HL-60/S4 (cell line): ENCODE measurements around the gene ERCC1.

Source experiments
- in situ Hi-C: fragments of 300-500 bp; cut with MboI; formaldehyde crosslinking; loops from 2 replicates; pipeline ENCODE4 v1.14.3; 2022; ENCODE audit warnings: low sequenced_read_pairs

ERCC1 gene

GRCh38 chr19:45455707-45456499, 32.2 kb upstream of the ERCC1 start:
- in situ Hi-C loops: no loop called here

GRCh38 chr19:45451850-45452387, 28.2 kb upstream of the ERCC1 start:
- in situ Hi-C loops: no loop called here

- in situ Hi-C loops: no loop called here
Measured at GRCh38 chr19:45451131-45451849, 27.6 kb upstream of the ERCC1 start.

- in situ Hi-C loops: no loop called here
Measured at GRCh38 chr19:45450012-45450333, 26.3 kb upstream of the ERCC1 start.

- in situ Hi-C loops: no loop called here
Measured at GRCh38 chr19:45448887-45449299, 25.2 kb upstream of the ERCC1 start.

- in situ Hi-C loops: no loop called here
Measured at GRCh38 chr19:45448425-45448756, 24.7 kb upstream of the ERCC1 start.

- in situ Hi-C loops: no loop called here
Measured at GRCh38 chr19:45446944-45447343, 23.2 kb upstream of the ERCC1 start.

GRCh38 chr19:45446295-45446694, 22.6 kb upstream of the ERCC1 start:
- in situ Hi-C loops: no loop called here

GRCh38 chr19:45445139-45445538, 21.4 kb upstream of the ERCC1 start:
- in situ Hi-C loops: no loop called here

GRCh38 chr19:45444318-45445041, 20.8 kb upstream of the ERCC1 start:
- in situ Hi-C loops: loop anchor here (5.0 kb wide), 1 partner anchor 33 kb away; no protein-coding TSS in a partner anchor

GRCh38 chr19:45443462-45444317, 20.0 kb upstream of the ERCC1 start:
- in situ Hi-C loops: loop anchor here (5.0 kb wide), 1 partner anchor 34 kb away; no protein-coding TSS in a partner anchor

- in situ Hi-C loops: loop anchor here (5.0 kb wide), 1 partner anchor 34 kb away; no protein-coding TSS in a partner anchor
Measured at GRCh38 chr19:45442778-45443461, 19.2 kb upstream of the ERCC1 start.

GRCh38 chr19:45442408-45442777, 18.7 kb upstream of the ERCC1 start:
- in situ Hi-C loops: loop anchor here (5.0 kb wide), 1 partner anchor 35 kb away; no protein-coding TSS in a partner anchor

GRCh38 chr19:45440873-45441654, 17.3 kb upstream of the ERCC1 start:
- in situ Hi-C loops: loop anchor here (5.0 kb wide), 1 partner anchor 36 kb away; no protein-coding TSS in a partner anchor

GRCh38 chr19:45440259-45440638, 16.5 kb upstream of the ERCC1 start:
- in situ Hi-C loops: loop anchor here (5.0 kb wide), 1 partner anchor 37 kb away; no protein-coding TSS in a partner anchor

- in situ Hi-C loops: loop anchor here (5.0 kb wide), 1 partner anchor 38 kb away; no protein-coding TSS in a partner anchor
Measured at GRCh38 chr19:45439569-45440258, 16.0 kb upstream of the ERCC1 start.

GRCh38 chr19:45439190-45439568, 15.5 kb upstream of the ERCC1 start:
- in situ Hi-C loops: no loop called here

GRCh38 chr19:45437328-45437727, 13.6 kb upstream of the ERCC1 start:
- in situ Hi-C loops: no loop called here
